Measurements from ENCODE around the gene BMPR1A.

GRCh38 chr10:86957471-86958115 lies 201.2 kb downstream of the BMPR1A start, which contains the start of gene MMRN2:
- no peak for TF ChIP-seq CTCF (IDR thresholded peaks at IDR 0.05)
- TF ChIP-seq POLR2A (IDR thresholded peaks at IDR 0.05) = no peak
